ENCODE measurements around the gene GRIA2.

The GRIA2 gene

DNA sequence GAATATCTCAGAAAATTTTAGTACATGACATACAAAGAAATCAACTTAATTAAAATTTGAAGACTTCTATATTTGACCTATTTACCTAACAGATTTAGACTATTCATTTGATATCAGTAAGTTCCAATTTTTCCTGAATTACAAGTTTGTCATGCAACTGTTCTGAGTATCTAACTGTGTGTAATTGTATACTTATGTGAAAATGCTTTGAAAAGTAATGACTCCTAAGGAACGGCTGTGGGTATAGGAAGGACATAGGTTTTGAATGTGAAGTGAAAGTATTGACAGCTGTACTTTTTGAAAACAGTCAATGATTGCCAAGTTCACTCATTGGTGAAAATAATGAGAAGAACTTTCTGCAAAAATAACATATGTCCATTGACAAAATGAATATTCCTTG, 2.9 kb downstream of the GRIA2 start:
- WGBS (ENCODE audit: insufficient coverage): 78% methylated on average over 1 of the region's 1 CpG
- Histone ChIP-seq H3K27me3 (replicated peaks in 2 of 5; ENCODE audit: control insufficient read depth in 4 of 5, insufficient read depth in 5 of 5, low read length in 4 of 5) (peaks cover 11 to 65% (median 35%) of the 10 kb centered on the region in 5 experiments), H3K9me3 (ENCODE audit: control extremely low read depth in 1 of 5, control insufficient read depth in 4 of 5, insufficient read depth in 2 of 5, low read depth in 1 of 5, low read length in 4 of 5) (no peaks in the 10 kb centered on the region), H3K4me3 (ENCODE audit: control insufficient read depth in 1 of 7, extremely low read depth in 1 of 7, insufficient read depth in 4 of 7, low read depth in 2 of 7, low read length in 6 of 7) (no peak overlapping the region), H3K36me3 (ENCODE audit: control insufficient read depth in 4 of 4, insufficient read depth in 4 of 4, low read length in 3 of 4) (no peaks in the 10 kb centered on the region), H3K4me1 (ENCODE audit: control extremely low read depth in 1 of 4, control insufficient read depth in 4 of 4, insufficient read depth in 4 of 4, low read length in 3 of 4) (peaks cover 0 to 20% (median 16%) of the 10 kb centered on the region in 4 experiments), H3K27ac (ENCODE audit: insufficient read depth in 1 of 2, low read depth in 1 of 2, low read length in 2 of 2, poor library complexity in 1 of 2, severe bottlenecking in 2 of 2) (no peak overlapping the region)
- CTCF ChIA-PET: interaction anchor here (1.7 kb wide), 1 partner anchor 19 kb away, joined by 3 read pairs; no protein-coding TSS in a partner anchor
- DNase-seq: no peak
- POLR2A ChIA-PET: no interaction called here

DNA sequence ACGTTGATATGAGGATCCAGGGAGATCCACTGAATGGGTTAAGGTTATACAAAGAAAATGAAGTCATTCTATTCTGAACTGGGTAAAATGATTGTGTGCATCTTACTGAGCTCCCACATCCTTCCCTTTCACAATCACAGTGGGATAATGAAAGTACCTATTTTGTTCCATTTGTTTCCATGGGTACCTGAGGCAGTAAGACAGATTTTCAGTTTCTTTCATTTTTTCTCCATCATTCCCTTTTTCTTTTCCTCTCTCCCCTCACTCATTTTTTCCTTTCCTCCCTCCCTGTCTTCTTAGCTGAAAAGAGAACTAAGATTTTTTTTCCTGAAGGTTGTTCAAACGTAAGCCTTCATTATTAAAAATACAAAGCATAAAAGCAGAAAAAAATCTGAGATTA, 4.6 kb downstream of the GRIA2 start:
- Histone ChIP-seq H3K4me3 (ENCODE audit: control insufficient read depth in 1 of 7, extremely low read depth in 1 of 7, insufficient read depth in 4 of 7, low read depth in 2 of 7, low read length in 6 of 7) (no peak overlapping the region), H3K36me3 (ENCODE audit: control insufficient read depth in 4 of 4, insufficient read depth in 4 of 4, low read length in 3 of 4) (no peaks in the 10 kb centered on the region), H3K27ac (ENCODE audit: insufficient read depth in 1 of 2, low read depth in 1 of 2, low read length in 2 of 2, poor library complexity in 1 of 2, severe bottlenecking in 2 of 2) (no peak overlapping the region), H3K9me3 (ENCODE audit: control extremely low read depth in 1 of 5, control insufficient read depth in 4 of 5, insufficient read depth in 2 of 5, low read depth in 1 of 5, low read length in 4 of 5) (no peaks in the 10 kb centered on the region), H3K4me1 (ENCODE audit: control extremely low read depth in 1 of 4, control insufficient read depth in 4 of 4, insufficient read depth in 4 of 4, low read length in 3 of 4) (peaks cover 0 to 19% (median 16%) of the 10 kb centered on the region in 4 experiments), H3K27me3 (replicated peaks in 2 of 5; ENCODE audit: control insufficient read depth in 4 of 5, insufficient read depth in 5 of 5, low read length in 4 of 5) (peaks cover 11 to 53% (median 25%) of the 10 kb centered on the region in 5 experiments)
- WGBS (ENCODE audit: insufficient coverage): no CpG with 5 or more reads among the region's 2 CpGs
- POLR2A ChIA-PET: no interaction called here
- CTCF ChIA-PET: interaction anchor here (1.1 kb wide), 1 partner anchor 888 kb away, joined by 3 read pairs; no protein-coding TSS in a partner anchor
- no peak for DNase-seq

DNA sequence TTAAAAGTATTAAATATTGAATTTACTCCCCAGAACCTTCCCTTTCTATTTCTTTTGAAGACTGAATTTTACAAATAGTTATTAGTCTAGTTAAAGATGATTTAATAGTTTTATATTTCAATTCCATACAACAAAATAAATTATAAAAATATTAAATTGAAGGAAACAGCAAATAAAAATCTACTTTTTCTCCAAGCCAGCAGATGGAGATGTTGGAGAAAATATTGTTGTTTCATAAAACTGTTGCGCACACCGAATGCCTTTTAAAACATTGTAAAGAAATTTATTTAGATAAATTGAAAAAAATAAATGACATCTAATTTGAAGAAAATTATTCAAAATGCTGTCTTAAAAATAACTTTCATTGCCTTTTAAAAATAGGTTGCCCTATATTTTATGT, 5.5 kb downstream of the GRIA2 start:
- H3K36me3 ChIP-seq (ENCODE audit: control insufficient read depth in 4 of 4, insufficient read depth in 4 of 4, low read length in 3 of 4): no peaks in the 10 kb centered on the region
- no peak overlapping the region for H3K27ac ChIP-seq (ENCODE audit: insufficient read depth in 1 of 2, low read depth in 1 of 2, low read length in 2 of 2, poor library complexity in 1 of 2, severe bottlenecking in 2 of 2)
- ChIA-PET CTCF (interaction anchor here (1.1 kb wide), 1 partner anchor 887 kb away, joined by 3 read pairs; no protein-coding TSS in a partner anchor), POLR2A (no interaction called here)
- no CpG with 5 or more reads among the region's 2 CpGs for WGBS (ENCODE audit: insufficient coverage)
- H3K4me1 ChIP-seq (ENCODE audit: control extremely low read depth in 1 of 4, control insufficient read depth in 4 of 4, insufficient read depth in 4 of 4, low read length in 3 of 4): peaks cover 0 to 12% (median 12%) of the 10 kb centered on the region in 4 experiments
- H3K9me3 ChIP-seq (ENCODE audit: control extremely low read depth in 1 of 5, control insufficient read depth in 4 of 5, insufficient read depth in 2 of 5, low read depth in 1 of 5, low read length in 4 of 5): no peaks in the 10 kb centered on the region
- DNase-seq: no peak
- peaks cover 6 to 44% (median 19%) of the 10 kb centered on the region in 5 experiments for H3K27me3 ChIP-seq (replicated peaks in 2 of 5; ENCODE audit: control insufficient read depth in 4 of 5, insufficient read depth in 5 of 5, low read length in 4 of 5)
- no peak overlapping the region for H3K4me3 ChIP-seq (ENCODE audit: control insufficient read depth in 1 of 7, extremely low read depth in 1 of 7, insufficient read depth in 4 of 7, low read depth in 2 of 7, low read length in 6 of 7)

DNA sequence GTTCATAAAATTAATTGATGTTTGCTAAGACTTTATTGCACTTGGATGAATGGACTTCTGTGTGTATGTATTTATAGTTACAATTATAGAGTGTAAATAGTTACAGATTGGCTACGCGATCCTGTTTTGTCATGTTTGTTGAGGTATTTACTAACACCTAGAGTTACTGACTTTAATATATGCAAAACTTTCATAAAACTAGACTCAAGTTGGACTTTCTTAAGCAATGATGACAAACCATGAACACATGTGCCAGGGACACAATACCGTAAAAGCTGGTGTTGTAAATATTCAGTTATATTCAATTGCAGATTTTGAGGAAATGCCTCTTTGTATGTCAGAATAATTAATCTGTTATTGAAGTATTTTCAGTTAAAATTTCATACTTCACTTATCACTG, 6.1 kb downstream of the GRIA2 start:
- H3K4me1 ChIP-seq (ENCODE audit: control extremely low read depth in 1 of 4, control insufficient read depth in 4 of 4, insufficient read depth in 4 of 4, low read length in 3 of 4): peaks cover 0 to 12% (median 11%) of the 10 kb centered on the region in 4 experiments
- no peak overlapping the region for H3K4me3 ChIP-seq (ENCODE audit: control insufficient read depth in 1 of 7, extremely low read depth in 1 of 7, insufficient read depth in 4 of 7, low read depth in 2 of 7, low read length in 6 of 7)
- CTCF ChIA-PET: no interaction called here
- no peak overlapping the region for H3K27ac ChIP-seq (ENCODE audit: insufficient read depth in 1 of 2, low read depth in 1 of 2, low read length in 2 of 2, poor library complexity in 1 of 2, severe bottlenecking in 2 of 2)
- H3K36me3 ChIP-seq (ENCODE audit: control insufficient read depth in 4 of 4, insufficient read depth in 4 of 4, low read length in 3 of 4): no peaks in the 10 kb centered on the region
- no peak for DNase-seq
- WGBS (ENCODE audit: insufficient coverage): no CpG with 5 or more reads among the region's 3 CpGs
- H3K27me3 ChIP-seq (replicated peaks in 2 of 5; ENCODE audit: control insufficient read depth in 4 of 5, insufficient read depth in 5 of 5, low read length in 4 of 5): peaks cover 4 to 39% (median 14%) of the 10 kb centered on the region in 5 experiments
- POLR2A ChIA-PET: no interaction called here
- H3K9me3 ChIP-seq (ENCODE audit: control extremely low read depth in 1 of 5, control insufficient read depth in 4 of 5, insufficient read depth in 2 of 5, low read depth in 1 of 5, low read length in 4 of 5): no peaks in the 10 kb centered on the region

DNA sequence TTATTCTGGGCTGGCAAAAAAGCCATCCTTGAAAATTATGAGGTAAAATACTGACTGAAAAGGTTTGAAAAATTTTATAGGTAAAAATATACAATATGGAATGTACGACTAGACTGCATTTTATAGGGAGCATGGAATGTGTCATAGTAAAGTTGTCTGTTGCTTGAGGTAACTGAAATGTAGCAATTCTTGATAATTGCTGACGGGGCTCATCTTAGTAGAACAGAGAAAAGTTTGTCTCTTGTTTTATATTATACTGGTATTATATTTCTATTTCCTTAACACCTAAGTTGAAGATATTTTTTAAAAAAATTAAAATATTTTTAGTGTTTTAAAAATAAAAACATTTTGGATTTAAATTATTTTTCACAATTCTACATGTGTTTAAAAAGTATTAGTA, 11.0 kb downstream of the GRIA2 start:
- DNase-seq: no peak
- WGBS (ENCODE audit: insufficient coverage): 80% methylated on average over 1 of the region's 2 CpGs
- H3K4me1 ChIP-seq (ENCODE audit: control extremely low read depth in 1 of 4, control insufficient read depth in 4 of 4, insufficient read depth in 4 of 4, low read length in 3 of 4): no peaks in the 10 kb centered on the region
- H3K36me3 ChIP-seq (ENCODE audit: control insufficient read depth in 4 of 4, insufficient read depth in 4 of 4, low read length in 3 of 4): no peaks in the 10 kb centered on the region
- H3K4me3 ChIP-seq (ENCODE audit: control insufficient read depth in 1 of 7, extremely low read depth in 1 of 7, insufficient read depth in 4 of 7, low read depth in 2 of 7, low read length in 6 of 7): no peak overlapping the region
- H3K9me3 ChIP-seq (ENCODE audit: control extremely low read depth in 1 of 5, control insufficient read depth in 4 of 5, insufficient read depth in 2 of 5, low read depth in 1 of 5, low read length in 4 of 5): no peaks in the 10 kb centered on the region
- H3K27me3 ChIP-seq (replicated peaks in 2 of 5; ENCODE audit: control insufficient read depth in 4 of 5, insufficient read depth in 5 of 5, low read length in 4 of 5): peaks cover 0 to 3% (median 2%) of the 10 kb centered on the region in 5 experiments
- ChIA-PET POLR2A (no interaction called here), CTCF (no interaction called here)
- no peak overlapping the region for H3K27ac ChIP-seq (ENCODE audit: insufficient read depth in 1 of 2, low read depth in 1 of 2, low read length in 2 of 2, poor library complexity in 1 of 2, severe bottlenecking in 2 of 2)

DNA sequence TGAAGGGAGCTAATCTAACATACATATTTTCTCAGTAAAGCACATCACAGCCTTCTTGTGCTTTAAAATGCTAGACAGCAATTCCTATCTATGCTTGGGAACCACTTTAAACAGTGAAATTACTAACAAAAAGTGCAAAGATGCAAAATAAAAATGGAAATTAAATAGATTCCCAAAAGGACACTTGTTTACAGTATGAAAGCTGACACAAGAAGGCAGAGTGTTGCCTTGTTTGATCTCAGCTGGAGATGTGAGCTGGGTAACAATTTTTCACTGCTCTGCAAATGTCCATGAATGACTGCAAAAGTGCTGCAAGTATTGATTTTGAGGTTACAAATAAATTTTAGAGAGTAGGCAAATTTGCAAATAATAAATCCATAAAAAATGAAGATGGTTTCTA, 22.3 kb downstream of the GRIA2 start:
- ChIA-PET POLR2A (no interaction called here), CTCF (interaction anchor here (1.4 kb wide), 1 partner anchor 20 kb away, joined by 3 read pairs; no protein-coding TSS in a partner anchor)
- DNase-seq: no peak
- Histone ChIP-seq H3K4me1 (ENCODE audit: control extremely low read depth in 1 of 4, control insufficient read depth in 4 of 4, insufficient read depth in 4 of 4, low read length in 3 of 4) (no peaks in the 10 kb centered on the region), H3K9me3 (ENCODE audit: control extremely low read depth in 1 of 5, control insufficient read depth in 4 of 5, insufficient read depth in 2 of 5, low read depth in 1 of 5, low read length in 4 of 5) (no peaks in the 10 kb centered on the region), H3K4me3 (ENCODE audit: control insufficient read depth in 1 of 7, extremely low read depth in 1 of 7, insufficient read depth in 4 of 7, low read depth in 2 of 7, low read length in 6 of 7) (no peak overlapping the region), H3K27ac (ENCODE audit: insufficient read depth in 1 of 2, low read depth in 1 of 2, low read length in 2 of 2, poor library complexity in 1 of 2, severe bottlenecking in 2 of 2) (no peak overlapping the region), H3K27me3 (replicated peaks in 2 of 5; ENCODE audit: control insufficient read depth in 4 of 5, insufficient read depth in 5 of 5, low read length in 4 of 5) (peaks cover 0 to 6% (median 0%) of the 10 kb centered on the region in 5 experiments), H3K36me3 (ENCODE audit: control insufficient read depth in 4 of 4, insufficient read depth in 4 of 4, low read length in 3 of 4) (no peaks in the 10 kb centered on the region)

DNA sequence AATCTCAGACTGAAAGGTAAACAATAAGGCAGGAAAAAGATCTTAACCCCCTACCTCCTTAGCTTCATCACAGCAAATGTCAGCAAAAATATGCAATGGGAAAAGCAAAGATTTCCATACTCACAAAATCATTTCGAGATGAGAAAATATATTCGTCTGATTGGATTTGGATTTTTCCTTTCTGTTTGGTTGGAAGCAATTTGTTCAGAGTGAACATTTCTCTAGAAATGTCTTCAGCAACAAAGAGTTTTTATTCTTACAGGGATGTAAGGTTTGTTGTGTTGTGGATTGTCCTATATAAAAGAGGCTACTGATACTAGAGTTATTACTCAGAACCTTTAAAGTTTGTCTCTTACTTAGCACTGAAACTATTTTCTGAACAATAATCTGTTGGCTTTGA, 23.8 kb downstream of the GRIA2 start:
- DNase-seq: no peak
- H3K27me3 ChIP-seq (replicated peaks in 2 of 5; ENCODE audit: control insufficient read depth in 4 of 5, insufficient read depth in 5 of 5, low read length in 4 of 5): peaks cover 0 to 6% (median 0%) of the 10 kb centered on the region in 5 experiments
- no peaks in the 10 kb centered on the region for H3K36me3 ChIP-seq (ENCODE audit: control insufficient read depth in 4 of 4, insufficient read depth in 4 of 4, low read length in 3 of 4)
- ChIA-PET POLR2A (no interaction called here), CTCF (no interaction called here)
- no peaks in the 10 kb centered on the region for H3K4me1 ChIP-seq (ENCODE audit: control extremely low read depth in 1 of 4, control insufficient read depth in 4 of 4, insufficient read depth in 4 of 4, low read length in 3 of 4)
- no peak overlapping the region for H3K4me3 ChIP-seq (ENCODE audit: control insufficient read depth in 1 of 7, extremely low read depth in 1 of 7, insufficient read depth in 4 of 7, low read depth in 2 of 7, low read length in 6 of 7)
- H3K27ac ChIP-seq (ENCODE audit: insufficient read depth in 1 of 2, low read depth in 1 of 2, low read length in 2 of 2, poor library complexity in 1 of 2, severe bottlenecking in 2 of 2): no peak overlapping the region
- WGBS (ENCODE audit: insufficient coverage): no CpG with 5 or more reads among the region's 2 CpGs
- no peaks in the 10 kb centered on the region for H3K9me3 ChIP-seq (ENCODE audit: control extremely low read depth in 1 of 5, control insufficient read depth in 4 of 5, insufficient read depth in 2 of 5, low read depth in 1 of 5, low read length in 4 of 5)

Data from common myeloid progenitor, CD34-positive (primary cell).